ENCODE results near the gene GIMAP7. TPM values are rescaled to one million over a fixed set of nuclear protein-coding genes. Genes with fewer than 3 reads are reported as not detected.

The GIMAP7 gene
- total RNA-seq, 4 donors from 2014 or later = 12.4 to 35.2 (median 24.0) TPM

- H3K4me3 ChIP-seq (replicated peaks in 1 of 3) = no peak overlapping the region
- 32 to 45% methylated on average over 5 of the region's 5 CpGs for WGBS, 2 donors
- peak; percentile 59 to 72 for DNase-seq
- peaks cover 10 to 12% of the 10 kb centered on the region in 2 donors for H3K4me1 ChIP-seq
- TF ChIP-seq, protein P1, sequence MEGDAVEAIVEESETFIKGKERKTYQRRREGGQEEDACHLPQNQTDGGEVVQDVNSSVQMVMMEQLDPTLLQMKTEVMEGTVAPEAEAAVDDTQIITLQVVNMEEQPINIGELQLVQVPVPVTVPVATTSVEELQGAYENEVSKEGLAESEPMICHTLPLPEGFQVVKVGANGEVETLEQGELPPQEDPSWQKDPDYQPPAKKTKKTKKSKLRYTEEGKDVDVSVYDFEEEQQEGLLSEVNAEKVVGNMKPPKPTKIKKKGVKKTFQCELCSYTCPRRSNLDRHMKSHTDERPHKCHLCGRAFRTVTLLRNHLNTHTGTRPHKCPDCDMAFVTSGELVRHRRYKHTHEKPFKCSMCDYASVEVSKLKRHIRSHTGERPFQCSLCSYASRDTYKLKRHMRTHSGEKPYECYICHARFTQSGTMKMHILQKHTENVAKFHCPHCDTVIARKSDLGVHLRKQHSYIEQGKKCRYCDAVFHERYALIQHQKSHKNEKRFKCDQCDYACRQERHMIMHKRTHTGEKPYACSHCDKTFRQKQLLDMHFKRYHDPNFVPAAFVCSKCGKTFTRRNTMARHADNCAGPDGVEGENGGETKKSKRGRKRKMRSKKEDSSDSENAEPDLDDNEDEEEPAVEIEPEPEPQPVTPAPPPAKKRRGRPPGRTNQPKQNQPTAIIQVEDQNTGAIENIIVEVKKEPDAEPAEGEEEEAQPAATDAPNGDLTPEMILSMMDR (IDR thresholded peaks at IDR 0.05) = no peak
- TF ChIP-seq POLR2A (IDR thresholded peaks at IDR 0.05) = no peak
- peak overlapping the region in 2 of 3 donors; percentile 24 to 30 for H3K27ac ChIP-seq
- no peaks in the 10 kb centered on the region for H3K27me3 ChIP-seq
- intact Hi-C loops (cut with DNase I) = no loop called here
- no peaks in the 10 kb centered on the region for H3K9me3 ChIP-seq
- H3K36me3 ChIP-seq = no peaks in the 10 kb centered on the region
These were observed 42.8 kb upstream of the GIMAP7 start for GRCh38 chr7:150471886-150472285.

DNA sequence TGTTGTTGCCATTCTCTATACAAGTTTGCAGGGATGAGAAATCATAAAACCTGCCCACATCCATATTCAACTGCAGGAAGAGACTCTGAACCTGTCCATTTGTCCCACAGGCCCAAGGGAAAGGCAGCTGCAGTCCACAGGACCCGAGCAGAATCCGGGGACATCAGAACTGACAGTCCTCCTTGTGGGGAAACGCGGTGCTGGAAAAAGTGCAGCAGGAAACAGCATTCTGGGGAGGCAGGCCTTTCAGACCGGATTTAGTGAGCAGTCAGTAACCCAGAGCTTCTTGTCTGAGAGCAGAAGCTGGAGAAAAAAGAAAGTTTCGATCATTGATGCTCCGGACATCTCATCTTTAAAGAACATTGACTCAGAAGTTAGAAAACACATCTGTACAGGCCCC is 40.8 kb upstream of the GIMAP7 start:
- intact Hi-C loops (cut with DNase I) = no loop called here
- Histone ChIP-seq H3K27ac (no peak overlapping the region), H3K36me3 (no peaks in the 10 kb centered on the region), H3K4me3 (replicated peaks in 1 of 3) (no peak overlapping the region), H3K27me3 (no peaks in the 10 kb centered on the region), H3K4me1 (peaks cover 10 to 12% of the 10 kb centered on the region in 2 donors), H3K9me3 (no peaks in the 10 kb centered on the region)
- no peak for DNase-seq
- WGBS, 2 donors = 80 to 93% methylated on average over 7 of the region's 7 CpGs
- TF ChIP-seq POLR2A (IDR thresholded peaks at IDR 0.05) = no peak
- TF ChIP-seq, protein P1 (IDR thresholded peaks at IDR 0.05) = no peak

DNA sequence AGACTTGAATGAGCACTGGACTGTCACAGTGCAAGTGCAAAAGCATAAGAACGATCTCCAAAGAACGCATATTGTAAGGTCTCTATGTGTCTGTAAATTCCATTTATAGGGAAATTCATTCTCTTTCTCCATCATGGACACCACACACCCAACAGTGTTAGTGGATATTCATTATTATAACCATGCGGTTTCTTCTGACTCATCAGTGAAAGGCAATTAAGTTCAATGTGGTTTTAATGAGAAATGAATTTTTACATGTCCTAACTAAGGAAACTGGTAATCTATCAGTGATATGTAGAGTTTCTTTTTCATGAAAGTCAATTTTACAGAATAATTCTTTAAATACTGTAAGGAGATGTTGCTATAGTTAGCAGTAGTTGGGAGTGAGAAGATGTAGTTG is 38.4 kb upstream of the GIMAP7 start:
- H3K27ac ChIP-seq = no peak overlapping the region
- no peaks in the 10 kb centered on the region for H3K36me3 ChIP-seq

DNA sequence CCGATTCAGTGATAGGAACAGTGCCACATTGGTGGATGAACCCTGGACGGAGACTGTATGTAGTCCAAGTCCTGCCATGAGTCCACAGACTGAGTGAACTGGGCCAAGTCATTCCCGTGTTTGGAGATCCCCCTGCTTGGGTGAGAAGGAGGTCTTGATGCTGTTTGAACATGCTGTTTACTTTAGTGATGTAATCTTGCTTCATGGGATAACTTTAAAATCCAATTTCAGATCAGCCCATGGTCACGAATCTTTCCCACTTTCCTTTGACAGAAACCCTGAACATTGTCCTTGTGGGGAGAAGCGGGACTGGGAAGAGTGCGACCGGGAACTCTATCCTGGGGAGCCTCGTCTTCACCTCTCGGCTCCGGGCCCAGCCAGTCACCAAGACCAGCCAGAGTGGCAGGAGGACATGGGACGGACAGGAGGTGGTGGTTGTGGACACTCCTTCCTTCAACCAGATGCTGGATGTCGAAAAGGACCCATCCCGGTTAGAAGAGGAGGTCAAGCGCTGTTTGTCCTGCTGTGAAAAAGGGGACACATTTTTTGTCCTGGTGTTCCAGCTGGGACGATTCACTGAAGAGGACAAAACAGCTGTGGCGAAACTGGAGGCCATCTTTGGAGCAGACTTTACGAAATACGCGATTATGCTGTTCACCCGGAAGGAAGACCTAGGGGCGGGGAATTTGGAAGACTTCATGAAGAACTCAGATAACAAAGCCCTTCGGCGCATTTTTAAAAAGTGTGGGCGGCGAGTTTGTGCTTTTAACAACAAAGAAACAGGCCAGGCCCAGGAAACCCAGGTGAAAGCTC is 37.6 kb upstream of the GIMAP7 start:
- intact Hi-C loops (cut with DNase I) = no loop called here
- H3K9me3 ChIP-seq = no peaks in the 10 kb centered on the region
- H3K4me3 ChIP-seq (replicated peaks in 1 of 3) = no peak overlapping the region
- no peaks in the 10 kb centered on the region for H3K36me3 ChIP-seq
- no peak for TF ChIP-seq POLR2A (IDR thresholded peaks at IDR 0.05)
- TF ChIP-seq, protein P1 (IDR thresholded peaks at IDR 0.05) = no peak
- H3K4me1 ChIP-seq = peaks cover 5 to 7% of the 10 kb centered on the region in 2 donors
- no peak for DNase-seq
- 89% methylated on average over 25 of the region's 25 CpGs for WGBS, 2 donors
- H3K27ac ChIP-seq = no peak overlapping the region
- no peaks in the 10 kb centered on the region for H3K27me3 ChIP-seq

More for the DNA sequence above, 38.4 kb upstream of the GIMAP7 start:
- no peak for TF ChIP-seq POLR2A (IDR thresholded peaks at IDR 0.05)
- TF ChIP-seq, protein P1 (IDR thresholded peaks at IDR 0.05) = no peak
- no peak for DNase-seq
- no peak overlapping the region for H3K4me3 ChIP-seq (replicated peaks in 1 of 3)
- no peaks in the 10 kb centered on the region for H3K9me3 ChIP-seq
- H3K27me3 ChIP-seq = no peaks in the 10 kb centered on the region
- 91 to 93% methylated on average over 3 of the region's 3 CpGs for WGBS, 2 donors
- intact Hi-C loops (cut with DNase I) = no loop called here
- peaks cover 10 to 12% of the 10 kb centered on the region in 2 donors for H3K4me1 ChIP-seq

DNA sequence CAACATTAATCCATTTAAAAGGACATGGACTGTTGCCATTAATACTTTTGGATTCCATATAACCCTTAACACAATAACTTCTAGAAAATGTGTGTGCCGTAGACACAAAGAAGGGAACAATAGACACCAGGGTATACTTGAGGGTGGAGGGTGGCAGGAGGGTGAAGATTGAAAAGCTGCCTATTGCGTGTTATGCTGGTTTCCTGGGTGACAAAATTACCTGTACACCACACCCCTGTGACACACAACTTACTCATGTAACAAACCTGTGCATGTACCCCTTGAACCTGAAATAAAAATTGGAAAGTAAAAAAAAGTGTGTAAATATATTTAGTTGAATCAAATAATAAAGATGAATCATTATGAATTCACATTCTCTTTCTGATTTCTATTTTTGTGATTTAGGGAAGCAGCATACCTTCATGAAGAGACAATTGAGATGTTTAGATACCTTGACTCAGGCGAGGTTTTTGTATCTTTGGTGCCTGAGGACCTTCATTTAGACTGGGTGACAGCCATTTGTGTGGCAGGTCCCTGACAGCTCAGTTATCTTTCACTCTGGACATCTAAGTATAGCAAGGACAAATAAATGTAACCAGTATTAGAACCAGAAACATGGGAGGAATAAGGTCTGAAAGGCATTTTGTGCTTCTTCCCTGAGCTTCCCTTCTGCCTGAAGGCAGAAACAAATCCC is 35.5 kb upstream of the GIMAP7 start:
- Histone ChIP-seq H3K4me1 (peaks cover 0 to 3% of the 10 kb centered on the region in 2 donors), H3K9me3 (no peaks in the 10 kb centered on the region), H3K27ac (no peak overlapping the region), H3K4me3 (replicated peaks in 1 of 3) (no peak overlapping the region), H3K36me3 (no peaks in the 10 kb centered on the region), H3K27me3 (no peaks in the 10 kb centered on the region)
- 79 to 81% methylated on average over 3 of the region's 3 CpGs for WGBS, 2 donors
- no peak for DNase-seq
- no peak for TF ChIP-seq POLR2A (IDR thresholded peaks at IDR 0.05)
- TF ChIP-seq, protein P1 (IDR thresholded peaks at IDR 0.05) = no peak
- intact Hi-C loops (cut with DNase I) = no loop called here

Measured in thyroid gland (tissue), 4 donors.